ENCODE data around the gene S100A5. TPM values are rescaled to one million over a fixed set of nuclear protein-coding genes. Genes with fewer than 3 reads are reported as not detected.

S100A5 gene
- not detected in 2 replicates for total RNA-seq

GRCh38 chr1:153540394-153541361 is at the start of gene S100A5:
Gene S100A5, minus strand, starts transcription at chr1:153540934. Its CDS starts 743 bp downstream, at chr1:153540191.

GRCh38 chr1:153565529-153566374 is 25.0 kb upstream of the S100A5 start, which contains the start of gene S100A2:
Gene S100A2, minus strand, starts transcription at chr1:153565844. Its CDS starts 1,967 bp downstream, at chr1:153563877.

GRCh38 chr1:153548722-153549688 is 8.3 kb upstream of the S100A5 start, which contains the start of gene S100A3:
Gene S100A3, minus strand, starts transcription at chr1:153549258. Its CDS starts 773 bp downstream, at chr1:153548485.

GRCh38 chr1:153545067-153546055 is 4.6 kb upstream of the S100A5 start, which contains the start of gene S100A4:
Gene S100A4, minus strand, starts transcription at chr1:153545806. Its CDS starts 1,012 bp downstream, at chr1:153544794.

GRCh38 chr1:153535242-153536011 is 5.3 kb downstream of the S100A5 start, which contains the start of gene S100A6:
Gene S100A6, minus strand, starts transcription at chr1:153535991. Its CDS starts 652 bp downstream, at chr1:153535339.

Other genes starting within 250 kb of the S100A5 start
- 2.4 and 4.7 TPM in 2 replicates for gene PGLYRP3, start 228.0 kb downstream of the S100A5 start, total RNA-seq
- gene PGLYRP4, start 192.1 kb downstream of the S100A5 start, total RNA-seq = 4.0 and 7.9 TPM in 2 replicates
- 1,477 and 2,600 TPM in 2 replicates for gene S100A9, start 183.1 kb downstream of the S100A5 start, total RNA-seq
- 1.5 and 3.4 TPM in 2 replicates for gene S100A12, start 165.3 kb downstream of the S100A5 start, total RNA-seq
- gene S100A8, start 149.9 kb downstream of the S100A5 start, total RNA-seq = 238 and 331 TPM in 2 replicates
- gene S100A7A, start 124.4 kb downstream of the S100A5 start, total RNA-seq = under 0.01 TPM in 1 of 2 replicates, not detected in the other
- 0.64 and 2.1 TPM in 2 replicates for gene S100A7, start 80.3 kb downstream of the S100A5 start, total RNA-seq
- gene S100A6, start 4.9 kb downstream of the S100A5 start, total RNA-seq = 257 and 1,880 TPM in 2 replicates
- gene S100A4, start 4.9 kb upstream of the S100A5 start, total RNA-seq = 5.5 TPM in 2 replicates
- 2.1 and 2.3 TPM in 2 replicates for gene S100A3, start 8.3 kb upstream of the S100A5 start, total RNA-seq
- gene S100A2, start 24.9 kb upstream of the S100A5 start, total RNA-seq = 666 and 777 TPM in 2 replicates
- gene S100A16, start 72.2 kb upstream of the S100A5 start, total RNA-seq = 568 and 750 TPM in 2 replicates
- gene S100A14, start 75.4 kb upstream of the S100A5 start, total RNA-seq = 394 and 881 TPM in 2 replicates
- gene S100A13, start 86.6 kb upstream of the S100A5 start, total RNA-seq = 16.8 and 44.1 TPM in 2 replicates
- not detected in 2 replicates for gene S100A1, start 87.5 kb upstream of the S100A5 start, total RNA-seq
- 56.5 and 61.9 TPM in 2 replicates for gene CHTOP, start 93.1 kb upstream of the S100A5 start, total RNA-seq
- gene SNAPIN, start 117.8 kb upstream of the S100A5 start, total RNA-seq = 42.1 and 66.6 TPM in 2 replicates
- gene ILF2, start 130.1 kb upstream of the S100A5 start, total RNA-seq = 88.2 and 102 TPM in 2 replicates
- under 0.01 TPM in 1 of 2 replicates, not detected in the other for gene NPR1, start 137.8 kb upstream of the S100A5 start, total RNA-seq
- gene INTS3, start 187.1 kb upstream of the S100A5 start, total RNA-seq = 16.4 and 37.2 TPM in 2 replicates
- gene SLC27A3, start 234.5 kb upstream of the S100A5 start, total RNA-seq = 2.1 and 7.6 TPM in 2 replicates

All from nasal cavity respiratory epithelium epithelial cell of viscerocranial mucosa (primary cell).